T-helper 1 cell treated with Interleukin-12 subunit alpha and Interleukin-12 subunit beta and Interleukin-4 antibody, amounts not matched to agents 30 μg/mL and 1 μg/mL, for 36 hours (primary cell): ENCODE results near the gene CASR.
"Not testable (repeated sequence)": the region's sequence is repeated elsewhere in the genome, so short reads cannot be mapped to it uniquely, and the experiment has no call there.

Source experiments
- H3K27ac Mint-ChIP-seq: one replicate; pipeline ENCODE4 v1.8.0; 2021; ENCODE audit warnings: mild to moderate bottlenecking, mixed read lengths
- H3K27me3 Mint-ChIP-seq: one replicate; pipeline ENCODE4 v1.8.0; 2021; ENCODE audit warnings: low read depth, mixed read lengths
- H3K36me3 Mint-ChIP-seq: one replicate; pipeline ENCODE4 v1.8.0; 2021; ENCODE audit warnings: low read depth, mixed read lengths
- H3K4me1 Mint-ChIP-seq: one replicate; pipeline ENCODE4 v1.8.0; 2021; ENCODE audit warnings: low read depth, mixed read lengths
- H3K4me3 Mint-ChIP-seq: one replicate; pipeline ENCODE4 v1.8.0; 2021; ENCODE audit warnings: mild to moderate bottlenecking, moderate library complexity, mixed read lengths
- H3K9me3 Mint-ChIP-seq: one replicate; pipeline ENCODE4 v1.8.0; 2021; ENCODE audit warnings: mixed read lengths

Gene CASR

GRCh38 chr3:122189357-122189756 lies 5.9 kb downstream of the CASR start:
- Mint-ChIP-seq H3K27me3 (peaks cover 64% of the 10 kb centered on the region), H3K36me3 (no peaks in the 10 kb centered on the region), H3K4me3 (no peak overlapping the region), H3K27ac (no peak overlapping the region), H3K4me1 (no peaks in the 10 kb centered on the region), H3K9me3 (no peaks in the 10 kb centered on the region)

- Mint-ChIP-seq H3K4me3 (no peak overlapping the region), H3K27me3 (peaks cover 53% of the 10 kb centered on the region), H3K27ac (no peak overlapping the region), H3K36me3 (no peaks in the 10 kb centered on the region), H3K9me3 (no peaks in the 10 kb centered on the region), H3K4me1 (peaks cover 2% of the 10 kb centered on the region)
Measured at GRCh38 chr3:122190525-122190924, 7.1 kb downstream of the CASR start.

- Mint-ChIP-seq H3K36me3 (no peaks in the 10 kb centered on the region), H3K27ac (no peak overlapping the region), H3K4me3 (no peak overlapping the region), H3K4me1 (peaks cover 2% of the 10 kb centered on the region), H3K27me3 (peaks cover 17% of the 10 kb centered on the region), H3K9me3 (peaks cover 7% of the 10 kb centered on the region)
Measured at GRCh38 chr3:122198966-122199365, 15.5 kb downstream of the CASR start.

GRCh38 chr3:122199552-122199951 lies 16.1 kb downstream of the CASR start:
- Mint-ChIP-seq H3K4me1 (peaks cover 2% of the 10 kb centered on the region), H3K36me3 (no peaks in the 10 kb centered on the region), H3K27me3 (peaks cover 17% of the 10 kb centered on the region), H3K4me3 (no peak overlapping the region), H3K27ac (no peak overlapping the region), H3K9me3 (peaks cover 7% of the 10 kb centered on the region)

GRCh38 chr3:122200661-122201060 lies 17.2 kb downstream of the CASR start:
- no peak overlapping the region for H3K4me3 Mint-ChIP-seq
- no peak overlapping the region for H3K27ac Mint-ChIP-seq
- H3K4me1 Mint-ChIP-seq = no peaks in the 10 kb centered on the region
- no peaks in the 10 kb centered on the region for H3K36me3 Mint-ChIP-seq
- peaks cover 17% of the 10 kb centered on the region for H3K27me3 Mint-ChIP-seq
- peaks cover 7% of the 10 kb centered on the region for H3K9me3 Mint-ChIP-seq

- not testable (repeated sequence) for H3K9me3 Mint-ChIP-seq, H3K27ac Mint-ChIP-seq, H3K36me3 Mint-ChIP-seq, H3K4me3 Mint-ChIP-seq, H3K4me1 Mint-ChIP-seq
- H3K27me3 Mint-ChIP-seq = peaks cover 24% of the 10 kb centered on the region
Measured at GRCh38 chr3:122201476-122201875, 18.0 kb downstream of the CASR start.

- H3K4me3 Mint-ChIP-seq = no peak overlapping the region
- peaks cover 36% of the 10 kb centered on the region for H3K27me3 Mint-ChIP-seq
- H3K27ac Mint-ChIP-seq = no peak overlapping the region
- peaks cover 7% of the 10 kb centered on the region for H3K9me3 Mint-ChIP-seq
- H3K4me1 Mint-ChIP-seq = no peaks in the 10 kb centered on the region
- H3K36me3 Mint-ChIP-seq = no peaks in the 10 kb centered on the region
Measured at GRCh38 chr3:122208579-122208978, 25.1 kb downstream of the CASR start.

- H3K27ac Mint-ChIP-seq = no peak overlapping the region
- H3K4me3 Mint-ChIP-seq = no peak overlapping the region
- H3K9me3 Mint-ChIP-seq = peaks cover 5% of the 10 kb centered on the region
- H3K27me3 Mint-ChIP-seq = peaks cover 24% of the 10 kb centered on the region
- no peaks in the 10 kb centered on the region for H3K4me1 Mint-ChIP-seq
- H3K36me3 Mint-ChIP-seq = no peaks in the 10 kb centered on the region
Measured at GRCh38 chr3:122213650-122214049, 30.2 kb downstream of the CASR start.

- Mint-ChIP-seq H3K27ac (no peak overlapping the region), H3K4me3 (no peak overlapping the region), H3K27me3 (peaks cover 20% of the 10 kb centered on the region), H3K9me3 (no peaks in the 10 kb centered on the region), H3K36me3 (no peaks in the 10 kb centered on the region), H3K4me1 (no peaks in the 10 kb centered on the region)
Measured at GRCh38 chr3:122214711-122215110, 31.2 kb downstream of the CASR start.

GRCh38 chr3:122215592-122216298 lies 32.3 kb downstream of the CASR start:
- Mint-ChIP-seq H3K27me3 (peaks cover 20% of the 10 kb centered on the region), H3K4me1 (no peaks in the 10 kb centered on the region), H3K36me3 (no peaks in the 10 kb centered on the region), H3K9me3 (no peaks in the 10 kb centered on the region), H3K27ac (no peak overlapping the region), H3K4me3 (no peak overlapping the region)

- Mint-ChIP-seq H3K9me3 (no peaks in the 10 kb centered on the region), H3K27me3 (peaks cover 38% of the 10 kb centered on the region), H3K27ac (no peak overlapping the region), H3K4me3 (no peak overlapping the region), H3K36me3 (no peaks in the 10 kb centered on the region), H3K4me1 (no peaks in the 10 kb centered on the region)
Measured at GRCh38 chr3:122217901-122218300, 34.4 kb downstream of the CASR start.

GRCh38 chr3:122219242-122219872 lies 35.9 kb downstream of the CASR start:
- H3K9me3 Mint-ChIP-seq = no peaks in the 10 kb centered on the region
- no peaks in the 10 kb centered on the region for H3K4me1 Mint-ChIP-seq
- H3K27ac Mint-ChIP-seq = no peak overlapping the region
- H3K36me3 Mint-ChIP-seq = no peaks in the 10 kb centered on the region
- H3K27me3 Mint-ChIP-seq = peaks cover 45% of the 10 kb centered on the region
- H3K4me3 Mint-ChIP-seq = no peak overlapping the region

GRCh38 chr3:122227036-122227781 lies 43.7 kb downstream of the CASR start:
- no peaks in the 10 kb centered on the region for H3K36me3 Mint-ChIP-seq
- peaks cover 2% of the 10 kb centered on the region for H3K4me1 Mint-ChIP-seq
- peaks cover 2% of the 10 kb centered on the region for H3K9me3 Mint-ChIP-seq
- no peak overlapping the region for H3K4me3 Mint-ChIP-seq
- peaks cover 16% of the 10 kb centered on the region for H3K27me3 Mint-ChIP-seq
- no peak overlapping the region for H3K27ac Mint-ChIP-seq

GRCh38 chr3:122230174-122230573 lies 46.7 kb downstream of the CASR start:
- peaks cover 2% of the 10 kb centered on the region for H3K9me3 Mint-ChIP-seq
- no peaks in the 10 kb centered on the region for H3K27me3 Mint-ChIP-seq

More at GRCh38 chr3:122230174-122230573, 46.7 kb downstream of the CASR start:
- Mint-ChIP-seq H3K27ac (no peak overlapping the region), H3K4me1 (peaks cover 20% of the 10 kb centered on the region), H3K4me3 (no peak overlapping the region), H3K36me3 (no peaks in the 10 kb centered on the region)
